Measurements from ENCODE around the gene C16orf95.
"Not testable (repeated sequence)": the region's sequence is repeated elsewhere in the genome, so short reads cannot be mapped to it uniquely, and the experiment has no call there.

Gene C16orf95

DNA sequence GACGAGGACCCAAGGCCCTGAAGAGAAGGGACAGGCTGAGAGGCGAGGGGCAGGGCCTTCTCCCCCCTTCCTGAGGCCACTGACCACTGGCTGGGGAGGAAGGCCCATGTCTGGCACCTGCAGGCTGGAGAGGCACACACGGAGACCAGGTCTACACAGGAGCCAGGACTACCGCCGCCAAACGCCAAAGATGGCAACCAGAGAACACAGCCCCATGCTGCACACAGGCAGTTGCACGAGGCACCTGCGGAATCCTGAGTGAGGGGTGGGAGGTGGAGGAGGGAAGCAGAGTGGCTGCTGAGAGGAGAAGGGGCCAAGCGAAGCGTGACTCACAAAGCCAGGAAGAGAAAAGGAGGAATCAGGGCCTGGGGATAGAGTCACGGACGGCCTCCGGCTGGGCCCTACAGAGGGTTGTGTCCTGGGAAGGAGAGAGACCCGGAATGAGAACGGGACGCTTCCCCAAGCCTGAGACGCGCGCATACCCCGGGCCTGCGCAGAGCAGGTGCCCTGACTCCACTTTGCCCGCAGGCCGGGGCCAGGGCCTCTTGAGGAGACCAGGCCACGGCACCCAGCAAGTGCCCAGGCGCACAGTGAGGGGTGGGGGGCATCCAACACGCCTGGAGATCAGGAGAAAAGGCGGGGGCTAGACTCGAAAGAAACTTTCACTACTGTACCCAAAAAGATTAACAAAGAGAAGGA, 28.7 kb upstream of the C16orf95 start:
- no peak for DNase-seq

- DNase-seq = no peak
These were observed 27.9 kb upstream of the C16orf95 start for GRCh38 chr16:87344931-87345631.

DNA sequence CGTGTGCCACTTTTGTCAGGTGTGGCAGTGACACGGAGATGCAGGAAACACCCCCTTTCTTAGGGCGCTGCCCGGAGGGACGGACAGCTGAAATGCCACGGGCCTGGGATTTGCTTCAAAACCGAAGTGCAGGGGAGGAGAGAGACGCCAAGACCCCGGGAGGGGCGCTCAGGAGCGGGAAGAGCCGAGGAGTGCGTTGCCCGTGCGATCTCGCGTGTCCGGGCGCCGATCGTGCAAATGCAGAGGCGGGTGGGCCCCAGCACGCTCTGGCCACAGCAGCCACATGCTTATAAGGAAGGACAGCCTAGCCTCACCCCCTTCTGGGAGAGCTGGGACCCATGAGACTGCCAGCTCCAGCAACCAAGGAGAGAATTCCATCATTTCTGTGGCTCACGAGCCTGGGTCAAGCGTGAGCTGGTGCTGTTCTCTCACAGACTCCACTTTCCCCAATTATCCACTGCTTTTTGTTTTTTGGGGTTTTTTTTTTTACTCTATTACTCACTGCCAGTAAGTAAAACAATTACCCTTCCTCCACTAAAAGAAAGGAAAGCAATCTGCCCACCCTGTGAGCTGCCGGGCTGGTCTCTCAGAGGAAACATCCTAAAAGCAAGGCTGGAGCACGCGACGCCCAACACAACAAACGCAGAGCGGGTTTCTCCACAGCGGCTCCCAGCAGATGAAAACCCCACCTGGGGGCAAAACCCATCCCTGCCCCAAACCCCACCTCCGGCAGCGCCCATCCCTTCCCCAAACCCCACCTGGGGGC, 27.2 kb upstream of the C16orf95 start:
- DNase-seq = no peak

DNA sequence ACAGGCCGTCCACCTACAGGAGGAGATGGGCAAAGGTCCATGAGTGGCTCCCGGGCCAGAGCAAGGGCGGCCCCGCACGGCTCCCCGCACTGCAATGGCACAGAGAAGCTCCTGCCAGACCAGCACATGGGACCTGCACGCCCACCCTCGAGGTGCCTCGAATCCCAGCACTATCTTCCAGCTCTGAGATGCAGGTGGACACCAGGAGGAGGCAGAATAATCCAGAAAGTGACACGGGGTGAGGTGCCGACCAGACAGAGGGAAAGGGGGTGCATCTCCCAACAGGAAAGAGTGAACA, 26.5 kb upstream of the C16orf95 start:
- DNase-seq = no peak

- no peak for DNase-seq
These were observed 26.0 kb upstream of the C16orf95 start for GRCh38 chr16:87342978-87343752.

GRCh38 chr16:87342504-87342903, 25.3 kb upstream of the C16orf95 start:
- no peak for DNase-seq

DNA sequence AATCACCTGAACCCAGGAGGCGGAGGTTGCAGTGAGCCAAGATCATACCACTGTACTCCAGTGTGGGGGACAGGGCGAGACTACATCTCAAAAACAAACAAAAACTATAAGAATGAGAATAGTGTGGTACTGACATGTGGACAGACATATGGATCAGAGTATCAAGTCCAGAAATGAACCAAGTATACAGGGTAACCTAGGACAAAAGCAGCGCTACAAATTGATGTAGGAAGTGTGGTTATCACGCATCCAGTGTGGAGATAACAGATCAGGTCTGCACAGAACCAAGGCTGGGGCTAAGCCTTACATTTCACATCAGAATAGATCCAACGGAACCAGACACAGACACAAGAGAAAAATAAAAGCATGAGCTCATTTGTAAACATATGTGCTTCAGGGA, 23.0 kb upstream of the C16orf95 start:
- DNase-seq = no peak

DNA sequence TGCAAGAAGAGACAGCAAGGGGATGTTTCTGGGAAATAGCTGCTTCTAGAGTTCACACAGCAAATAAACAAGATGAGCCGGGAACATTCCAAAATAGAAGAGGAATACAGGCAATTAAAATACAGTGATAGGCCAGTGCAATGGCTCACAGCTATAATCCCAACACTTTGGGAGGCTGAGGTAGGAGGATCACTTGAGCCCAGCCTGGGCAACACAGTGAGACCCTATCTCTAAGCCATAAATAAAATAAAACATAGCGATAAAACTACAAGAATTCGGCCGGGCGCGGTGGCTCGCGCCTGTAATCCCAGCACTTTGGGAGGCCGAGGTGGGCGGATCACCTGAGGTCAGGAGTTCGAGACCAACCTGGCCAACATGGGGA, 22.5 kb upstream of the C16orf95 start:
- DNase-seq = not testable (repeated sequence)

DNA sequence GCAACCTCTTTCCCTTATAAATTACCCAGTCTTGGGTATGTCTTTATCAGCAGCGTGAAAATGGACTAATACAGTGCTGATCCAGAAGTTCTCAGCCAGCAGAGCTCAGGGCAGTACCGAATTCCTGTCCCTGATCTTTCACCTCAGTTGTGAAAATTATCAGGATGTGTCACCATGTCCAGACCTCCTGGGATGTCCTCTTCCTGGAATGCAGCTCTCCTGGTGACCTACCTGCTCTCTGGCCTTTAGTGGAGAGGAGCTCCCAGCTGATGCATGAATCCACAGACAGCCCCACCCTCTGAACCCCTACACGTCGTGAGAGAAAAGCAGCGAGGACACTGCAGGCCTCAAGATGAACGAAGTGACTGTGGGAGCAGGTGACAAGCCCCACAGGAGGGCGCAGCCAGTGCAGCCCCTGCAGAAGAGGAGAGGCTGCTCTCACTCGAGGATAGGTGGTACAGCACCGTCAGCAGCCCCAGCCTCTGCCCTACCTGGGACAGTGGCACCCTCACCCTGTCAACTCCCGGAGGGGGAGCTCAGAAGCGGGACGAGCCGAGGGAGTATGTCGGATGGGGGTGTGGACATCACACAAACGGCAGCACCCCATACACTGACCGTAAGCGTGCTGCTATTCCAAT, 22.0 kb upstream of the C16orf95 start:
- DNase-seq = no peak

DNA sequence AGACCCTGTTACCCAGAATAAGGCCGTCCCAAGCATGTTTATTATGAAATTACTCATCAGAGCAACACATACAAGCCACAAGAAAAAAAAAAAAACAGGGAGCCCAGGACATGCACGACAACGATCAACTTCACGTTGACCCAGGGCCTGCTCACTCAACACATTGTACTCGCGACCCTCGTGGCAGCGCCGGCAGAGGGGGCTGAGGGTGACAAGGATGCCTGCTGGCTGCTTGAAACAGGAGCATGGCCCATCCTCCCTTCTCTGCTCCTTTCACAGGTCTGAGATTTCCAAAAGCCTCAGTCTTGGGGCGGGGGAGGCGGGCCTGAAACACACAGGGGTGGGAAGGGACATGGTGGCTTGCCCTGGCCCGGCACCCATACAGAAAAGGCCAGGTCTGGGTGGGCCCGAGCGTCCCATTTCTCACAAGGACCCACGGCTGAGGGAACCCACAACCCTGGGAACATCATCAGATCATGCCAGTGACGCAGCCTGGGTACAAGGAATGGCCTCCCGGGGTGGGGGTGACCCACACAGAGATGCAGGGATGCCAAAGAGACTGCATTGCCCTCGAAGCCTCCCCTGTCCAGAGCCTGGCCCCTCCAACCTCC, 21.1 kb upstream of the C16orf95 start:
- DNase-seq = no peak

- DNase-seq = no peak
These were observed 20.1 kb upstream of the C16orf95 start for GRCh38 chr16:87337262-87337771.

- no peak for DNase-seq
These were observed 19.4 kb upstream of the C16orf95 start for GRCh38 chr16:87336434-87337240.

GRCh38 chr16:87335625-87336433, 18.6 kb upstream of the C16orf95 start:
- DNase-seq = no peak

DNA sequence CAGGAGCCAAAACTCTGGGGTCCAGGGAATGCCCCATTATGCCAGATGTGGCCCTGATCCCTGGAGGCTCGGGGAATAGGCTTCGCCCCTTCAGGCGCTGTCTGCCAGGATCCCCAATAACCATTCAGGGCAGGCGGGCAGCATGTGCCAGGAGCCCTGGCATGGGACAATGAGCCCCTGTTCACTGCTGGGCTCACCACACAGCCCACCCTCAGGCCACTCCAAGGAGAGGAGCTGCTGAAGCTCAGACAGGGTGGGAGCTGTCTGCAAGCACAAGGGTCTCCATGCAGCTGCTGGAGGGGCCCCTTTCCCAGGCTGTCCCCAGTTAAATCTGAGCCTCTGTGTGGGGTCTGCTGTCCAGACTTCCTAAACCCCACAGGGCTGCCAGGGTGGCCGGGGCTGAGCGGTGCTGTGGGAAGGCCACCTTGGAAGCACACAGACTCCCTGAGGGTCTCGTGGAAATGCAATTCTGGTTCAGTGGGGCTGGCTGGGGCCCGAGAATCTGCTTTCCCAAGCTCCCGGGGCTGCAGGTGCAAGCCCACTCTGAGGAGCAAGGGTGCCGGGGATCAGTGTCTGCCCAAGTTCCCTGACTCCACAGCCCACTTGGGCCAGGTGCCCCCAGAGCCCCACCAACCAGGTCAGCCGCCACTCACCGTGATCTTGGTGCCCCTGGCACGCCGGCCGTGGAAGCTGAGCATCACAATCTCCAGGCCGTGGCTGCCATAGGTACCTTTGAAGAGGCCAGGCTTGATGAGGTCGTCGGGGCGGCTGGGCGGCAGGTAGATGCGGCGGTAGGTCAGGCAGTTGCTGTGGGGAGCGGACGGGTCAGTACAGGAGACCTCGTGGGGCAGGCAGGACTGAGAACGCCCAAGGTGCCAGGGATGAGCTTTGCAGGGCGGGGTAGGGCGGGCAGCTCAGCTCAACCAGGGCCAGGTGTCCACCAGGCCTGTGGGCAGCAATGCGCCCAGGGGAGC, 17.7 kb upstream of the C16orf95 start:
- DNase-seq = no peak

DNA sequence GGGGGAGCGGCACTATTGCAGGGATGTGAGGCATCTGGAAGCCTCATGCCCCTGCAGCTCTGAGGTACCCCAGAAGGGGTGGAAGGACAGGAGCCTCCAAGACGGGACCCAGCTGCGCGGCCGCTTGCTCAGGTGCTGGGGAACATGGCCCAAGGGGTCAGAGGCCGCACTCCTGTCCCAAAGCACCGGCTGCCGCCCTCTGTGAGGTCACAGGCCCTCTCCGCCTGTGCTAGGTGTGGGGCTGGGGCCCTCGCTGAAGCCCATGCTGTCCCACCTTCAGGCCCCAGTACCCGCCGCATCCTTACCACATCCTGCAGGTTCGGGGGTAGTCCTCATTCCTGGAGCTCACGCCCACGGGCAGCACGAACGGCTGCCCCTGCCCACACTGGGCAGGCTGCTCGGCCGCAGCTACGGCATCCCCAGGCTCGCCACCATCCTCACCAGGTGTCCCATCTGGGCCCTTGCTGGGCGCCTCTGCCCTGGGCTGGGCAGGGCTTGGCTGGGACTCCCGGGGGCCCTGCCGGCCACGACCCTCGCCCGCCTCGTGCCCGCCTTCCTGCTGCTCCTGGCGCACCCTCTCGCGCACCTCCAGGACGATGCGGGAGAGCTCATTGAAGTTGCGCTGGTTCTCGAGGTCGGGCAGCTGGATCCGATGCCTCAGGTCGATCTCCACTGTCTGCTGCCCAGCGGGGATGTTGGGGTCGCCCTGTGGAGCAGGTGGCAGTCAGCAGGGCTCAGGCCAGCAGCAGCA, 16.6 kb upstream of the C16orf95 start:
- DNase-seq = no peak

DNA sequence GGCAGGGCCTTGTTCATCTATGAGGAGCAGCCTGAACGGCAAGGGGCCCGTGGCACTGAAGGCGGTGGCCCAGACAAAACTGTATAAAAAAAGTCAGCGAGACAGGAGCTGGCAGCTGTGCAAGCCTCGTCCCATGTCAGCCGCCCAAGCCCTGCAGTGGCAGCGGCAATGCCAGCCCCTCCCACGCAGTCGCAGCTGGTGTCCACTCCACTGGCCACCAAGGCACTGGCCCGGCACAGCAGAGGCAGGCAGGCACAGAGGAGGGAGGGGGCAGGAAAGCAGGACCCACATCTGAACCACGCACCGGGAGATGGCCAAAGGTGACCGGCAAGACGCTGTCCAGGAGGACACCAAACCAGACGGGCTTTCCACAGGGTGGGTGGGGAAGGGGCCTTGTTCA, 15.9 kb upstream of the C16orf95 start:
- no peak for DNase-seq

- no peak for DNase-seq
These were observed 15.0 kb upstream of the C16orf95 start for GRCh38 chr16:87332150-87332549.

DNA sequence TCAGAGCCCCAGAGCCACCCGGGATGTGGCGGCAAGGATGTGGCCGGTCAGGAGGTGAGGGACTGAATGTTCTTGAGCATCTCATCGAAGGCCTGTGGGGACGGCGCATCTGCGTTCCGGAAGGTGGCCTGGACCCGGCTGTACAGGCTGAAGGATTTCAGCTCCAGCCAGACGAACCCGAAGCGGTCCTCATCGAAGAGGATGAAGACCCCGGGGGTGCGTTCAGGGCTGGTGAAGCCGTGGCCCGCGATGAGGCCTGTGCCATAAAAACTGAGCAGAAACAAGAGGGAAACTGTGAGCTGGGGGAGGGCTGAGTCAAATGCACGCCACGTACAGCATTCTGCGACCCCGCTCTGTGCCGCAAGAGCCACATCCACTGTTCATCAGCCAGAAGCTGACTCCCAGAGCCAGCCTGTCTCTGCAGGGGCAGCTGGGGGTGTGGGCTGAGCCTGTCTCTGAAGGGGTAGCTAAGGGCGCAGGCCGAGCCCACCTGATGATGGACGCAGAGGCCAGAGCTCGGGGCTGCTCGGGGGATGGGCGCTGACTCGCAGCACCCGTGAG, 14.1 kb upstream of the C16orf95 start:
- DNase-seq = no peak
